K562 (cell line): ENCODE data around the gene PSMD1. TPM values are rescaled to one million over a fixed set of nuclear protein-coding genes. Genes with fewer than 3 reads are reported as not detected.

Experiments used
- ATAC-seq: fragments of 200-7000 bp; cut with Tn5 transposase; 3 replicates; pipeline ENCODE4 v1.9.1; 2020; ENCODE audit warnings: moderate library complexity
- Bru-seq: library from RNA; stranded (reverse); fragments of 400-500 nt; gene quantifications from one replicate; lab custom pipeline; 2021; lab: Mats Ljungman, UMichigan
- BruChase-seq, 2 experiments: library from RNA; stranded (reverse); fragments of 400-500 nt; gene quantifications; one replicate each; lab custom pipeline; 2021; lab: Mats Ljungman, UMichigan
- BruUV-seq: library from RNA; stranded (reverse); fragments of 400-500 nt; replicated peaks from 2 replicates; lab custom pipeline; 2021; lab: Mats Ljungman, UMichigan
- CTCF ChIA-PET: fragments of 300-600 bp; formaldehyde crosslinking; extraction: SDS; loops from one replicate; lab custom pipeline; 2021; ENCODE audit warnings: low intra/inter-chr PET ratio; lab: Yijun Ruan, JAX
- POLR2A ChIA-PET: fragments of 300-600, 350-650 bp; sonication (Branson Sonifier 250); formaldehyde crosslinking; extraction: SDS; loops from one replicate; lab custom pipeline; 2021; ENCODE audit warnings: antibody characterized with exemption, inconsistent platforms; lab: Yijun Ruan, JAX
- DNase-seq, 4 experiments: peaks; one replicate each; pipeline versions ENCODE4 v3.0.0 to v3.0.0-alpha.2; 2011 to 2018; ENCODE audit warnings: low spot score in 3 of 4, mixed read lengths in 3 of 4; ENCODE audit errors: extremely low read depth in 1 of 4
- FAIRE-seq: peaks from 2 replicates; lab custom pipeline; 2011; peaks lifted over from hg19 to GRCh38; lab: Jason Lieb, UNC
- H2AFZ ChIP-seq: 2 replicates; pipeline ENCODE4 v1.6.0; 2011; ENCODE audit warnings: low read depth, low read length, control low read depth, inconsistent platforms
- H3K27ac ChIP-seq: fragments of 200-600 bp; 3 replicates; pipeline ENCODE4 v1.8.0; 2011; ENCODE audit warnings: low read depth, mild to moderate bottlenecking, control low read depth, inconsistent platforms, low read length, moderate library complexity, mixed read lengths; ENCODE audit errors: extremely low read depth
- H3K27me3 ChIP-seq, 2 experiments: fragments of 300-600 bp in 1 of 2; 2 replicates in 1 of 2; 3 replicates in 1 of 2; pipeline versions ENCODE4 v1.6.0 to v1.8.0; 2011; ENCODE audit warnings: inconsistent platforms in 2 of 2, low read length in 2 of 2, mild to moderate bottlenecking in 1 of 2, mixed read lengths in 1 of 2, moderate library complexity in 1 of 2; ENCODE audit not compliant: control insufficient read depth in 2 of 2, insufficient read depth in 2 of 2
- H3K36me3 ChIP-seq: fragments of 300-600 bp; 3 replicates; pipeline ENCODE4 v1.8.0; 2011; ENCODE audit warnings: mild to moderate bottlenecking, low read length, inconsistent platforms; ENCODE audit not compliant: control insufficient read depth, insufficient read depth
- H3K4me1 ChIP-seq, 2 experiments: fragments of 200-600 bp in 1 of 2; replicated peaks in 1 of 2; 2 replicates in 1 of 2; 3 replicates in 1 of 2; pipeline versions ENCODE4 v1.5.1 to v1.8.0; 2011; ENCODE audit warnings: inconsistent platforms in 2 of 2, low read length in 2 of 2, mild to moderate bottlenecking in 1 of 2, mixed read lengths in 1 of 2, moderate library complexity in 1 of 2; ENCODE audit not compliant: control insufficient read depth in 2 of 2, insufficient read depth in 2 of 2
- H3K4me2 ChIP-seq: 2 replicates; pipeline ENCODE4 v1.6.1; 2011; ENCODE audit warnings: low read length, control low read depth, inconsistent platforms, mixed read lengths; ENCODE audit not compliant: insufficient read depth
- H3K4me3 ChIP-seq: fragments of 200-600 bp; sonication (generic), shearing (Covaris generic); 2 replicates; pipeline ENCODE4 v1.5.1; 2016; ENCODE audit warnings: control low read depth, inconsistent platforms
- H3K79me2 ChIP-seq: fragments of 200-600 bp; 3 replicates; pipeline ENCODE4 v1.8.0; 2011; ENCODE audit warnings: low read length, inconsistent platforms; ENCODE audit not compliant: control insufficient read depth, insufficient read depth
- H3K9ac ChIP-seq, 2 experiments: 2 replicates each; pipeline versions ENCODE4 v1.6.0 to v1.6.1; 2011; ENCODE audit warnings: low read depth in 2 of 2, low read length in 2 of 2, control low read depth in 1 of 2, inconsistent platforms in 1 of 2, mild to moderate bottlenecking in 1 of 2, mixed read lengths in 1 of 2; ENCODE audit not compliant: insufficient read depth in 1 of 2
- H3K9me1 ChIP-seq: one replicate; pipeline ENCODE4 v1.6.0; 2011; ENCODE audit warnings: inconsistent platforms, mild to moderate bottlenecking, low read length, moderate library complexity; ENCODE audit not compliant: control insufficient read depth, insufficient read depth
- H3K9me3 ChIP-seq: replicated peaks from 2 replicates; pipeline ENCODE4 v1.5.1; 2011; ENCODE audit warnings: low read depth, low read length, inconsistent platforms; ENCODE audit not compliant: control insufficient read depth, insufficient read depth
- H4K20me1 ChIP-seq: replicated peaks from 2 replicates; pipeline ENCODE4 v1.6.1; 2011; ENCODE audit warnings: low read length, inconsistent platforms, mixed read lengths; ENCODE audit not compliant: control insufficient read depth, insufficient read depth
- MYBL2 ChIP-seq, 2 experiments: fragments of 450-650 bp in 1 of 2; sonication (generic) in 1 of 2; formaldehyde crosslinking in 1 of 2; IDR thresholded peaks; 2 replicates each; pipeline versions ENCODE4 v1.6.1 to v1.8.1; 2017 to 2022; ENCODE audit warnings: borderline replicate concordance in 1 of 2, inconsistent platforms in 1 of 2, low read depth in 1 of 2, mild to moderate bottlenecking in 1 of 2, missing genetic modification reagents in 1 of 2, moderate library complexity in 1 of 2
- NR2F6 ChIP-seq: fragments of 450-650 bp; formaldehyde crosslinking; IDR thresholded peaks from 2 replicates; pipeline ENCODE4 v1.4.0; 2020; ENCODE audit warnings: mild to moderate bottlenecking
- NRF1 ChIP-seq, 2 experiments: fragments of 450-650 bp; IDR thresholded peaks in 1 of 2; conservative IDR thresholded peaks in 1 of 2; 2 replicates each; pipeline ENCODE4 v1.6.1; 2014; ENCODE audit warnings: mild to moderate bottlenecking in 2 of 2
- SAFB2 ChIP-seq: fragments of 200-400 bp; formaldehyde crosslinking; IDR thresholded peaks from 2 replicates; pipeline ENCODE4 v1.6.1; 2018; ENCODE audit warnings: borderline replicate concordance, low read length, low read depth, moderate library complexity; ENCODE audit not compliant: severe bottlenecking
- STAT5A ChIP-seq: IDR thresholded peaks from 2 replicates; pipeline ENCODE4 v1.6.1; 2012; ENCODE audit warnings: low read length, inconsistent platforms, borderline replicate concordance
- ZNF146 ChIP-seq: IDR thresholded peaks from one replicate; pipeline ENCODE4 v1.6.1; 2018; ENCODE audit warnings: missing compliant biosample characterization; ENCODE audit not compliant: unreplicated experiment
- WGBS: fragments of 100-300 bp; shearing (Covaris generic); methylation state at CpG from one replicate; pipeline ENCODE4 v1.1.6; 2016; ENCODE audit warnings: low coverage, mixed read lengths; ENCODE audit not compliant: insufficient coverage; ENCODE audit errors: missing lambda C conversion rate; 5-methylcytosine and 5-hydroxymethylcytosine counted together
- in situ Hi-C: fragments of 300-500 bp; cut with MboI; formaldehyde crosslinking; loops from 4 replicates; pipeline ENCODE4 v1.15.0; 2018; ENCODE audit warnings: inconsistent platforms, mixed read lengths
- intact Hi-C: fragments of 100-400 bp; cut with micrococcal nuclease; formaldehyde crosslinking; loops from 2 replicates; pipeline ENCODE4 v1.14.2; 2022
- long read RNA-seq, 3 experiments: library from polyadenylated mRNA in 2 of 3; library from RNA in 1 of 3; unstranded in 2 of 3; stranded (forward) in 1 of 3; transcript quantifications; one replicate each; pipeline ENCODE4 v2.0.0, GENCODE V29; 2019 to 2022
- polyA minus RNA-seq, 3 experiments: library from RNA; depleted of rRNA, polyadenylated mRNA; stranded (reverse); fragments of >200 nt; gene quantifications; 2 replicates each; pipeline ENCODE4 v1.2.3, GENCODE V29; 2011
- polyA plus RNA-seq, 8 experiments: library from polyadenylated mRNA; depleted of rRNA in 4 of 8; stranded (reverse) in 5 of 8; unstranded in 3 of 8; fragments of >200 nt; fragmentation: Nextera tagmentation in 2 of 8; fragmentation: Illumina TruSeq in 1 of 8; extraction: Ambion mirVana in 2 of 8; extraction: Trizol in 1 of 8; gene quantifications; 2 replicates each; pipeline versions ENCODE4 v1.2.1 to v1.2.3, GENCODE V29; 2011 to 2014; ENCODE audit warnings: inconsistent platforms in 1 of 8, missing spikeins in 1 of 8
- total RNA-seq, 7 experiments: library from RNA; depleted of rRNA in 6 of 7; stranded (reverse); fragments of >200 nt in 6 of 7; fragmentation: Illumina TruSeq in 2 of 7; extraction: Trizol in 2 of 7; gene quantifications; 2 replicates each; pipeline versions ENCODE4 v1.2.1 to v1.2.3, GENCODE V29; 2011 to 2021; ENCODE audit warnings: low replicate concordance in 1 of 7
- TF ChIP-seq, protein P1 (sequence below): IDR thresholded peaks from 2 replicates; pipeline ENCODE4 v1.6.1; 2011; ENCODE audit warnings: borderline replicate concordance, low read depth, mild to moderate bottlenecking, moderate library complexity, low read length; ENCODE audit not compliant: insufficient read depth, poor library complexity, severe bottlenecking
- TF ChIP-seq, protein P2 (sequence below): fragments of 250-450 bp; sonication (Bioruptor Pico); IDR thresholded peaks from 2 replicates; pipeline ENCODE4 v1.4.0; 2020

Gene PSMD1
- 70.9 and 146 TPM in 2 replicates for total RNA-seq (2011; cell fraction: chromatin; rRNA removed; ENCODE audit: low replicate concordance)
- 39.5 and 50.9 TPM in 2 replicates for total RNA-seq (2011; cell fraction: nucleolus; rRNA removed)
- 71.0 and 106 TPM in 2 replicates for total RNA-seq (2011; cell fraction: nucleoplasm; rRNA removed)
- total RNA-seq (2014; rRNA removed) (100 TPM in 2 replicates), total RNA-seq (2014; rRNA removed; fragmentation: Illumina TruSeq; extraction: Trizol) (158 and 179 TPM in 2 replicates), total RNA-seq (2015; rRNA removed; fragmentation: Illumina TruSeq; extraction: Trizol) (140 and 150 TPM in 2 replicates), total RNA-seq (2021) (127 and 130 TPM in 2 replicates), polyA plus RNA-seq (2011; rRNA removed) (206 and 257 TPM in 2 replicates), polyA plus RNA-seq (2014; fragmentation: Illumina TruSeq; extraction: Trizol) (177 and 236 TPM in 2 replicates), polyA plus RNA-seq (2014; fragmentation: Nextera tagmentation; extraction: Ambion mirVana) (100 to 1,000 TPM; 117 to 147 TPM), polyA plus RNA-seq (2014; rRNA removed) (103 and 105 TPM in 2 replicates), polyA minus RNA-seq (2011; rRNA and poly(A)+ RNA removed) (408 and 632 TPM in 2 replicates), Bru-seq, nascent RNA (percentile 87 among the genes with signal in this experiment), BruChase-seq, experiment 1, labeled RNA remaining after a 2-hour chase (percentile 88 among the genes with signal in this experiment), BruChase-seq, experiment 2, labeled RNA remaining after a 6-hour chase (percentile 86 among the genes with signal in this experiment)
- 180 and 186 TPM in 2 replicates for polyA plus RNA-seq (2011; cell fraction: cytosol; rRNA removed)
- 108 and 113 TPM in 2 replicates for polyA plus RNA-seq (2011; cell fraction: nucleus; rRNA removed)
- polyA plus RNA-seq (2012) = 58.2 and 146 TPM in 2 replicates
- polyA minus RNA-seq (2011; cell fraction: cytosol; rRNA and poly(A)+ RNA removed) = 79.8 and 106 TPM in 2 replicates
- polyA minus RNA-seq (2011; cell fraction: nucleus; rRNA and poly(A)+ RNA removed) = 48.7 and 79.3 TPM in 2 replicates
- long read RNA-seq, experiment 1, transcript PSMD1-201 (25 exons, 3,326 nt) = major isoform, 247 of 717 reads
- long read RNA-seq, experiment 1, transcript PSMD1-202 (24 exons, 3,230 nt) = minor isoform, 8 of 717 reads
- long read RNA-seq, experiment 1, partial matches to known transcripts = 414 of 717 reads
- long read RNA-seq, experiment 1, other reads (novel, unspliced or antisense) = 44 of 717 reads
- long read RNA-seq, experiment 2, transcript PSMD1-201 (25 exons, 3,326 nt) = major isoform, 80 of 174 reads
- long read RNA-seq, experiment 2, partial matches to known transcripts = 62 of 174 reads
- long read RNA-seq, experiment 2, other reads (novel, unspliced or antisense) = 27 of 174 reads
- long read RNA-seq, experiment 3, partial matches to known transcripts = 236 of 255 reads
- long read RNA-seq, experiment 3, other reads (novel, unspliced or antisense) = 15 of 255 reads

DNA sequence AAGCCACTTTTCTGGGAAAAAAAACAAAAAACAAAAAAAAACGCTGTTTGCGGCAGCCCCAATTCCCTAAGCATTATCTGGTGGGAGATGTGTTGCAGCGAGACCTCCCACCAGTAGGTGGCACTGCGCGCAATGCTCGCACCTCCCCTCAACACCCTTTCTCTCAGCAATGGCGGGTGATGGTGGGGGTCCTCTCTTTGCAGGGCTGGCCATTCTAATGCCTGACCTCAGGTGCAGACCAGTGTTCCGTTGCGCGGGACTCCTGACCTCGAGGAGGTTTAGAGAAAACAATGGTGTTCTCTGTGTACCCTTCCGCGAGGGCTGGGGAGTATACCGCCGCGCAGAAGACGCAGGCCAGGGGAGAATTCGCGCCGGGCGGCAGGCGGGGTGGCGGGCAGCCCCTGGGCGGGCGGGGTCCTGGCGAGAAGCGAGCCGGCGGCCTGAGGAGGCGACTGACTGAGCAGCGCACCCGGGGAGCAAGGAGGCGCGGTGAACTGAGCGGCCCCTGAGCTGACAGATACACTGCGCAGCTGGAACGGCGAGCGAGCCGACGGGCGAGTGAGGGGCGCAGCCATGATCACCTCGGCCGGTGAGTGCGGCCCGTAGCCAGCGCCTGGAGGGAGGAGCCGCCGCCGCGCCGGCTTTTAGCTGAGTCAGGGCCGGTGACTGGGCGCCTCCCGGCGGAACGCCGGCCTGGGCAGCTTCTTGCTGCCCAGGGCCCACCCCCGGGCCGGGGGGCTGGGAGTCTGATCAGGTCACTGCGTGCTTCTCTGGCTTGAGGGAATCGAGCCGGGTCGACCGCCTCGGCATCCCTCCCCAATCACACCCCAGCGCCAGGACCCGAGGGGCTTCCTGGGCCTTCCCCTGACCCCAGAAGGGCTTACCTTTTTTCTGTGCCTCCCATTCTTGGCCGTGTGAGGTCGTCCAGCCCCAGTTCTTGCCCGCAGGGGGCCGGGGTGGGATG, at the start of gene PSMD1:
Gene PSMD1, plus strand, starts transcription at position 415 of the 964 bp plus-strand sequence. Its CDS starts 159 bp downstream, at position 574.
- peaks cover 50% of the 10 kb centered on the region for H3K79me2 ChIP-seq
- no TSS peak for BruUV-seq
- no peak; the same call in 1 of the 2 replicates for TF ChIP-seq STAT5A
- TF ChIP-seq NR2F6 = no peak
- TF ChIP-seq ZNF146 (CRISPR knock-in tag) = no peak
- TF ChIP-seq MYBL2 (IDR thresholded peaks at IDR 0.05; ENCODE audit: low read depth) = no peak
- TF ChIP-seq MYBL2 (CRISPR knock-in tag; IDR thresholded peaks at IDR 0.05; ENCODE audit: borderline replicate concordance) = no peak
- TF ChIP-seq, protein P1, sequence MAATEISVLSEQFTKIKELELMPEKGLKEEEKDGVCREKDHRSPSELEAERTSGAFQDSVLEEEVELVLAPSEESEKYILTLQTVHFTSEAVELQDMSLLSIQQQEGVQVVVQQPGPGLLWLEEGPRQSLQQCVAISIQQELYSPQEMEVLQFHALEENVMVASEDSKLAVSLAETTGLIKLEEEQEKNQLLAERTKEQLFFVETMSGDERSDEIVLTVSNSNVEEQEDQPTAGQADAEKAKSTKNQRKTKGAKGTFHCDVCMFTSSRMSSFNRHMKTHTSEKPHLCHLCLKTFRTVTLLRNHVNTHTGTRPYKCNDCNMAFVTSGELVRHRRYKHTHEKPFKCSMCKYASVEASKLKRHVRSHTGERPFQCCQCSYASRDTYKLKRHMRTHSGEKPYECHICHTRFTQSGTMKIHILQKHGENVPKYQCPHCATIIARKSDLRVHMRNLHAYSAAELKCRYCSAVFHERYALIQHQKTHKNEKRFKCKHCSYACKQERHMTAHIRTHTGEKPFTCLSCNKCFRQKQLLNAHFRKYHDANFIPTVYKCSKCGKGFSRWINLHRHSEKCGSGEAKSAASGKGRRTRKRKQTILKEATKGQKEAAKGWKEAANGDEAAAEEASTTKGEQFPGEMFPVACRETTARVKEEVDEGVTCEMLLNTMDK = peak; percentile 82
- TF ChIP-seq, protein P2, sequence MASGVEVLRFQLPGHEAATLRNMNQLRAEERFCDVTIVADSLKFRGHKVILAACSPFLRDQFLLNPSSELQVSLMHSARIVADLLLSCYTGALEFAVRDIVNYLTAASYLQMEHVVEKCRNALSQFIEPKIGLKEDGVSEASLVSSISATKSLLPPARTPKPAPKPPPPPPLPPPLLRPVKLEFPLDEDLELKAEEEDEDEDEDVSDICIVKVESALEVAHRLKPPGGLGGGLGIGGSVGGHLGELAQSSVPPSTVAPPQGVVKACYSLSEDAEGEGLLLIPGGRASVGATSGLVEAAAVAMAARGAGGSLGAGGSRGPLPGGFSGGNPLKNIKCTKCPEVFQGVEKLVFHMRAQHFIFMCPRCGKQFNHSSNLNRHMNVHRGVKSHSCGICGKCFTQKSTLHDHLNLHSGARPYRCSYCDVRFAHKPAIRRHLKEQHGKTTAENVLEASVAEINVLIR (CRISPR knock-in tag) = no peak
- no peak for TF ChIP-seq SAFB2
- peak; percentile 60 to 66 for TF ChIP-seq NRF1 (conservative IDR thresholded peaks at IDR 0.05 in 1 of 2, IDR thresholded peaks at IDR 0.05 in 1 of 2)

More for the DNA sequence above, at the start of gene PSMD1:
- POLR2A ChIA-PET = interaction anchor here (0.6 to 0.9 kb wide), 3 partner anchors 12 to 407 kb away, joined by 3 to 4 read pairs (median 3); partner anchors contain the start of gene NCL
- H3K9ac ChIP-seq = peak within 1 kb of the TSS; percentile 95 to 96
- H3K4me3 ChIP-seq = peak within 1 kb of the TSS; percentile 90
- H2AFZ ChIP-seq = peak within 1 kb of the TSS; percentile 98
- H3K27ac ChIP-seq = peak within 1 kb of the TSS; percentile 98
- intact Hi-C loops (loop anchor here (10.0 kb wide), 1 partner anchor 152 kb away; no protein-coding TSS in a partner anchor), in situ Hi-C loops (no loop called here)
- peaks cover 9 to 11% of the 10 kb centered on the region in 2 experiments; a peak in 4 of 5 replicates for H3K4me1 ChIP-seq
- H3K9me1 ChIP-seq = no peaks in the 10 kb centered on the region
- H3K4me2 ChIP-seq = peak within 1 kb of the TSS; percentile 80
- H3K27me3 ChIP-seq = no peaks in the 10 kb centered on the region
- CTCF ChIA-PET = no interaction called here
- ATAC-seq (peak; percentile 86), DNase-seq (peak; percentile 84 to 92 (median 88)), FAIRE-seq (peak; percentile 93)
- no peaks in the 10 kb centered on the region for H3K9me3 ChIP-seq
- H4K20me1 ChIP-seq = 0 out of 2 replicates have a peak, but pooled peaks cover 11% of the 10 kb centered on the region
- WGBS = 0% methylated on average over 28 of the region's 73 CpGs
- peaks cover 27% of the 10 kb centered on the region; the same call in 2 of the 3 replicates for H3K36me3 ChIP-seq
